DMS79 (cell line): ENCODE data around the gene STK16.
"Not testable (repeated sequence)": the region's sequence is repeated elsewhere in the genome, so short reads cannot be mapped to it uniquely, and the experiment has no call there.

Experiments
- DNase-seq: peaks from one replicate; lab custom pipeline; 2025; lab: John Stamatoyannopoulos, UW

STK16 gene

GRCh38 chr2:219270055-219270372 lies 24.7 kb downstream of the STK16 start:
- no peak for DNase-seq

GRCh38 chr2:219271021-219271420 lies 25.7 kb downstream of the STK16 start:
- DNase-seq: no peak

GRCh38 chr2:219272356-219272755 lies 27.1 kb downstream of the STK16 start:
- no peak for DNase-seq

GRCh38 chr2:219272995-219273394 lies 27.7 kb downstream of the STK16 start:
- DNase-seq: no peak

- no peak for DNase-seq
Observed at GRCh38 chr2:219273937-219274336, 28.7 kb downstream of the STK16 start.

- DNase-seq: no peak
Observed at GRCh38 chr2:219274361-219274921, 29.2 kb downstream of the STK16 start.

GRCh38 chr2:219277703-219278654 lies 32.7 kb downstream of the STK16 start:
- peak; percentile 48 for DNase-seq

- DNase-seq: no peak
Observed at GRCh38 chr2:219278655-219279150, 33.4 kb downstream of the STK16 start.

GRCh38 chr2:219279151-219279915 lies 34.1 kb downstream of the STK16 start, which contains the start of gene DNAJB2:
Gene DNAJB2, plus strand, starts transcription at chr2:219279366. Its CDS starts 468 bp downstream, at chr2:219279834.
- DNase-seq: peak; percentile 95

GRCh38 chr2:219279916-219280516 lies 34.7 kb downstream of the STK16 start:
- no peak for DNase-seq

- no peak for DNase-seq
Observed at GRCh38 chr2:219280651-219281050, 35.4 kb downstream of the STK16 start.

GRCh38 chr2:219281588-219281987 lies 36.3 kb downstream of the STK16 start:
- no peak for DNase-seq

GRCh38 chr2:219282375-219282774 lies 37.1 kb downstream of the STK16 start:
- no peak for DNase-seq

GRCh38 chr2:219282943-219283581 lies 37.8 kb downstream of the STK16 start:
- DNase-seq: no peak

- DNase-seq: no peak
Observed at GRCh38 chr2:219284501-219285372, 39.5 kb downstream of the STK16 start.

- DNase-seq: no peak
Observed at GRCh38 chr2:219285373-219285735, 40.1 kb downstream of the STK16 start.

GRCh38 chr2:219285894-219286425 lies 40.7 kb downstream of the STK16 start:
- DNase-seq: no peak

GRCh38 chr2:219286436-219287115 lies 41.3 kb downstream of the STK16 start:
- DNase-seq: no peak

- not testable (repeated sequence) for DNase-seq
Observed at GRCh38 chr2:219287116-219287440, 41.8 kb downstream of the STK16 start.
